Measurements from ENCODE around the gene SAPCD1.

DNA sequence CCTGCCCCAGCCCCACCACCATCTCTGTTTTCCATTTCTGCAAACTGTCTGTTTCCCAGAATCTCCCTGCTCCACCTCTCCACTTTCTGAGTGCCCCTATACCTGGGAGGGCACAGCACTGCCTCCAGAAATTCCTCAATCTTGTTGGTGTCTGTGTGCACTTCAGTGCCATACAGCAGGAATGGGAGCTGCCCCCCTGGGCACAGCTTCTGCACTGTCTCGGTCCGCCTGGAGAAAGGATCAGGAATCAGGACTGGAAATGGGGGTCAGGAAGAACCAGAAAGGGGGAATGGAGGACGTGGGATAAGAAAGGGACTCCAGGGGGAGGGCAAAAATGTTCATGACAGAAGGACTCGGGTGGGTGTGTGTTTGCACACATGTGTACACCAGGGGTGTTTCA is 28.7 kb upstream of the SAPCD1 start:
- TF ChIP-seq EZH2 (IDR thresholded peaks at IDR 0.05; ENCODE audit: insufficient read depth, low read length): no peak
- TF ChIP-seq, protein P1, sequence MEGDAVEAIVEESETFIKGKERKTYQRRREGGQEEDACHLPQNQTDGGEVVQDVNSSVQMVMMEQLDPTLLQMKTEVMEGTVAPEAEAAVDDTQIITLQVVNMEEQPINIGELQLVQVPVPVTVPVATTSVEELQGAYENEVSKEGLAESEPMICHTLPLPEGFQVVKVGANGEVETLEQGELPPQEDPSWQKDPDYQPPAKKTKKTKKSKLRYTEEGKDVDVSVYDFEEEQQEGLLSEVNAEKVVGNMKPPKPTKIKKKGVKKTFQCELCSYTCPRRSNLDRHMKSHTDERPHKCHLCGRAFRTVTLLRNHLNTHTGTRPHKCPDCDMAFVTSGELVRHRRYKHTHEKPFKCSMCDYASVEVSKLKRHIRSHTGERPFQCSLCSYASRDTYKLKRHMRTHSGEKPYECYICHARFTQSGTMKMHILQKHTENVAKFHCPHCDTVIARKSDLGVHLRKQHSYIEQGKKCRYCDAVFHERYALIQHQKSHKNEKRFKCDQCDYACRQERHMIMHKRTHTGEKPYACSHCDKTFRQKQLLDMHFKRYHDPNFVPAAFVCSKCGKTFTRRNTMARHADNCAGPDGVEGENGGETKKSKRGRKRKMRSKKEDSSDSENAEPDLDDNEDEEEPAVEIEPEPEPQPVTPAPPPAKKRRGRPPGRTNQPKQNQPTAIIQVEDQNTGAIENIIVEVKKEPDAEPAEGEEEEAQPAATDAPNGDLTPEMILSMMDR (IDR thresholded peaks at IDR 0.05; ENCODE audit: insufficient read depth, low read depth, low read length): no peak

All from astrocyte (in vitro differentiated cells and primary cell).